ENCODE measurements around the gene GABPA. TPM values are rescaled to one million over a fixed set of nuclear protein-coding genes. Genes with fewer than 3 reads are reported as not detected.

The GABPA gene
- total RNA-seq, 3 donors from 2014 or later: 21.9 to 26.5 (median 24.8) TPM

DNA sequence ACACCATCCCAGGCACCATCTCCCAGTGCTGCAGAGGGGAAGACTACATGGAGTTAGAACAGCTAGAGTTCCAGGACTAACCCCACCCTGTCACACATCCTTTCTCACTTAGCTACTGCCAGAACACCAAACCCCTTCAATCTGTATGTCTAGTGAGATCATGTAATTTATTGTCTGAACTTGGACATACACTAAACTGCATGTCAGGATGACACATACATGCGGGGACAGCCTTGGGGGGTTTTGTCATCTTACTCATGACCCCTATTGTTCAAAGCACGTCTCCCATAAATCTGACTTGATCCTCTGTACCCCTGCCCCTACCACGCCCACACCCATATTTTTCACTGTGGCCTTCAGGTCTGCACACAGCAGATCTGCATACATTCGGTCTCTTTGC lies 71.3 kb downstream of the GABPA start:
- no peak for DNase-seq
- TF ChIP-seq, protein P1, sequence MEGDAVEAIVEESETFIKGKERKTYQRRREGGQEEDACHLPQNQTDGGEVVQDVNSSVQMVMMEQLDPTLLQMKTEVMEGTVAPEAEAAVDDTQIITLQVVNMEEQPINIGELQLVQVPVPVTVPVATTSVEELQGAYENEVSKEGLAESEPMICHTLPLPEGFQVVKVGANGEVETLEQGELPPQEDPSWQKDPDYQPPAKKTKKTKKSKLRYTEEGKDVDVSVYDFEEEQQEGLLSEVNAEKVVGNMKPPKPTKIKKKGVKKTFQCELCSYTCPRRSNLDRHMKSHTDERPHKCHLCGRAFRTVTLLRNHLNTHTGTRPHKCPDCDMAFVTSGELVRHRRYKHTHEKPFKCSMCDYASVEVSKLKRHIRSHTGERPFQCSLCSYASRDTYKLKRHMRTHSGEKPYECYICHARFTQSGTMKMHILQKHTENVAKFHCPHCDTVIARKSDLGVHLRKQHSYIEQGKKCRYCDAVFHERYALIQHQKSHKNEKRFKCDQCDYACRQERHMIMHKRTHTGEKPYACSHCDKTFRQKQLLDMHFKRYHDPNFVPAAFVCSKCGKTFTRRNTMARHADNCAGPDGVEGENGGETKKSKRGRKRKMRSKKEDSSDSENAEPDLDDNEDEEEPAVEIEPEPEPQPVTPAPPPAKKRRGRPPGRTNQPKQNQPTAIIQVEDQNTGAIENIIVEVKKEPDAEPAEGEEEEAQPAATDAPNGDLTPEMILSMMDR (IDR thresholded peaks at IDR 0.05): no peak
- Histone ChIP-seq H3K9me3 (no peaks in the 10 kb centered on the region), H3K36me3 (ENCODE audit: low read depth) (no peaks in the 10 kb centered on the region), H3K4me3 (no peak overlapping the region), H3K4me1 (ENCODE audit: low read depth) (no peaks in the 10 kb centered on the region)
- ATAC-seq: no peak
- intact Hi-C loops (cut with DNase I, micrococcal nuclease): no loop called here

GRCh38 chr21:25807191-25807590 lies 72.4 kb downstream of the GABPA start:
- Histone ChIP-seq H3K4me1 (ENCODE audit: low read depth) (no peaks in the 10 kb centered on the region), H3K4me3 (no peak overlapping the region), H3K9me3 (no peaks in the 10 kb centered on the region), H3K36me3 (ENCODE audit: low read depth) (no peaks in the 10 kb centered on the region)
- intact Hi-C loops (cut with DNase I, micrococcal nuclease): no loop called here
- DNase-seq (no peak), ATAC-seq (no peak)
- TF ChIP-seq, protein P1 (IDR thresholded peaks at IDR 0.05): no peak

- no peaks in the 10 kb centered on the region for H3K9me3 ChIP-seq
- no peak for DNase-seq
- H3K36me3 ChIP-seq (ENCODE audit: low read depth): no peaks in the 10 kb centered on the region
- H3K4me1 ChIP-seq (ENCODE audit: low read depth): no peaks in the 10 kb centered on the region
- H3K4me3 ChIP-seq: no peak overlapping the region
- intact Hi-C loops (cut with DNase I, micrococcal nuclease): no loop called here
- TF ChIP-seq, protein P1 (IDR thresholded peaks at IDR 0.05): no peak
- peak; percentile 82 for ATAC-seq
Observed at GRCh38 chr21:25809013-25809412, 74.2 kb downstream of the GABPA start.

DNA sequence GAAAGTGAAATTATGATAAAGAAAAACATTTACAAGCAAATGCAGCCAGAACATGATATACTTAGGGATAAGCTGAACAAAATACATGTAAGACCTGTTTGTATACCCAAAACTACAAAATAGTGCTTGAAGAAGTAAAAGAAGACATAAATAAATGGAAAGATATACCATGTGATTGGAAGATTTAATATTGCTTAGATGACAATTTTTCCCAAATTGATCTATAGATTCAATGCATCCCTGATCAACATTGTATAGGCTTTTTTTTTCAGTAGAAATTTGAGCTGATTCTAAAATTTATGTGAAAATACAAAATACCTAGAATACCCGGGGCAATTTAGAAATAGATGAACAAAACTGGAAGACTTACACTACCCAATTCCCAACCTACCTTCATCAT lies 76.4 kb downstream of the GABPA start:
- TF ChIP-seq, protein P1 (IDR thresholded peaks at IDR 0.05): no peak
- no peak for DNase-seq

DNA sequence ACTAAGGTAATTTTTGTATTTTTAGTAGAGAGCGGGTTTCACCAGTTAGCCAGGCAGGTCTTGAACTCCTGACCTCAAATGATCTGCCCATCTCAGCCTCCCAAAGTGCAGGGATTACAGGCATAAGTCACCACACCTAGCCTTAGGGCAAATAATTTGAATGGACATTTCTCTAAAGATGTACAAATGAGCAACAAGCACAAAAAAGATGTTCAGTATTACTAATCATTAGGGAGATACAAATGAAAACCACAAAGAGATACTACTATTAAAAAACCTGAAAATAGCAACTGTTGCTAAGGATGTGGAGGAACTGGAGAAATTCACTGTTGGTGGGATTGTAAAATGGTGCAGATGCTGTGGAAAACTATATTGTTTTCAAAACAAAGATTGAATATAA lies 79.1 kb downstream of the GABPA start:
- intact Hi-C loops (cut with DNase I, micrococcal nuclease): no loop called here
- Histone ChIP-seq H3K4me3 (no peak overlapping the region), H3K36me3 (ENCODE audit: low read depth) (no peaks in the 10 kb centered on the region), H3K9me3 (no peaks in the 10 kb centered on the region), H3K4me1 (ENCODE audit: low read depth) (no peaks in the 10 kb centered on the region)
- TF ChIP-seq, protein P1 (IDR thresholded peaks at IDR 0.05): no peak
- DNase-seq (no peak), ATAC-seq (no peak)

More for the DNA sequence above, 76.4 kb downstream of the GABPA start:
- Histone ChIP-seq H3K4me3 (no peak overlapping the region), H3K9me3 (no peaks in the 10 kb centered on the region), H3K4me1 (ENCODE audit: low read depth) (no peaks in the 10 kb centered on the region), H3K36me3 (ENCODE audit: low read depth) (no peaks in the 10 kb centered on the region)
- intact Hi-C loops (cut with DNase I, micrococcal nuclease): no loop called here
- ATAC-seq: no peak

DNA sequence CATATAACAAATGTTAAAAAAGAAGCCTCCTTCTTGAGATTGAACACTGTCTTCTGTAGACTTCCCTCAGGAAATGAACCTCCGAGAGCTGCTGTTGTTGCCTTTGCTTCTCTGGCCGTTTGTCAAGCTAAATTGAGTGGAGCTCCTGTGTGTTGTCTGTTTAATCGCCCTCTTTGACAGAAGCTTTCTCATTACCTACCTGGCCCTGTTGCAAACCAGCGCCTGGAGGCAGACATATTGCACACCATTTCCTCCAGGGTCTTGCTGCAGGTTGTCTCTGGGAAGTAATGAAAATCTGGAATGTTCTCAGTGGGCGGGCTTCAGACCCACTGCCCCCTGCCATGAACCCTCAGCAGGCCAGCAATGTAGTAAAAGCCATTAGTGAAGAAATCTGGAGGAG lies 83.3 kb downstream of the GABPA start:
- no peaks in the 10 kb centered on the region for H3K4me1 ChIP-seq (ENCODE audit: low read depth)
- no peaks in the 10 kb centered on the region for H3K9me3 ChIP-seq
- no peak overlapping the region for H3K4me3 ChIP-seq
- ATAC-seq (no peak), DNase-seq (no peak)
- TF ChIP-seq, protein P1 (IDR thresholded peaks at IDR 0.05): no peak
- intact Hi-C loops (cut with DNase I, micrococcal nuclease): no loop called here
- H3K36me3 ChIP-seq (ENCODE audit: low read depth): no peaks in the 10 kb centered on the region

Data from mucosa of descending colon (tissue), 3 donors.